Glutamatergic neuron (in vitro differentiated cells): ENCODE data around the gene RHOT2. TPM values are rescaled to one million over a fixed set of nuclear protein-coding genes. Genes with fewer than 3 reads are reported as not detected.
A peak's percentile ranks its signal among the peaks of the same experiment; 100 is the strongest.

Source experiments
- DNase-seq: peaks from one replicate; pipeline ENCODE4 v3.0.0; 2022
- H3K27ac Mint-ChIP-seq: one replicate; pipeline ENCODE4 v1.8.0; 2020; ENCODE audit warnings: mild to moderate bottlenecking, mixed read lengths, inconsistent platforms; ENCODE audit not compliant: unreplicated experiment
- H3K27me3 Mint-ChIP-seq: one replicate; pipeline ENCODE4 v1.8.0; 2020; ENCODE audit warnings: mild to moderate bottlenecking, moderate library complexity, mixed read lengths, inconsistent platforms; ENCODE audit not compliant: unreplicated experiment
- H3K36me3 Mint-ChIP-seq: one replicate; pipeline ENCODE4 v1.8.0; 2020; ENCODE audit warnings: mild to moderate bottlenecking, mixed read lengths, inconsistent platforms; ENCODE audit not compliant: unreplicated experiment
- H3K4me1 Mint-ChIP-seq: one replicate; pipeline ENCODE4 v1.8.0; 2020; ENCODE audit warnings: mild to moderate bottlenecking, low read depth, mixed read lengths, inconsistent platforms; ENCODE audit not compliant: unreplicated experiment
- H3K4me3 Mint-ChIP-seq: one replicate; pipeline ENCODE4 v1.8.0; 2020; ENCODE audit warnings: mild to moderate bottlenecking, mixed read lengths, inconsistent platforms; ENCODE audit not compliant: unreplicated experiment
- H3K9me3 Mint-ChIP-seq: one replicate; pipeline ENCODE4 v1.8.0; 2020; ENCODE audit warnings: mild to moderate bottlenecking, moderate library complexity, mixed read lengths, inconsistent platforms; ENCODE audit not compliant: unreplicated experiment
- CTCF ChIP-seq: fragments of 200-600 bp; sonication (generic); IDR thresholded peaks from one replicate; pipeline ENCODE4 v1.5.0; 2021; ENCODE audit not compliant: partially characterized antibody, unreplicated experiment
- total RNA-seq: library from RNA; stranded (reverse); fragmentation: NEBNext Ultra II Directional; extraction: Animal tissue kit (Norgen Biotek cat#: 25700); gene quantifications from one replicate; pipeline ENCODE4 v1.2.1, GENCODE V29; 2021; ENCODE audit not compliant: unreplicated experiment

Gene RHOT2
- total RNA-seq, 1 donor from 2014 or later: 208 TPM

- peaks cover 11% of the 10 kb centered on the region for H3K4me1 Mint-ChIP-seq
- no peak for TF ChIP-seq CTCF
- peaks cover 5% of the 10 kb centered on the region for H3K9me3 Mint-ChIP-seq
- no peak overlapping the region for H3K4me3 Mint-ChIP-seq
- no peak overlapping the region for H3K27ac Mint-ChIP-seq
- peaks cover 13% of the 10 kb centered on the region for H3K27me3 Mint-ChIP-seq
- H3K36me3 Mint-ChIP-seq: no peaks in the 10 kb centered on the region
- no peak for DNase-seq
These were observed 17.2 kb downstream of the RHOT2 start for GRCh38 chr16:684961-685696.

- H3K36me3 Mint-ChIP-seq: no peaks in the 10 kb centered on the region
- peaks cover 10% of the 10 kb centered on the region for H3K4me1 Mint-ChIP-seq
- peak; percentile 67 for DNase-seq
- H3K27me3 Mint-ChIP-seq: peaks cover 16% of the 10 kb centered on the region
- peaks cover 9% of the 10 kb centered on the region for H3K9me3 Mint-ChIP-seq
- H3K4me3 Mint-ChIP-seq: no peak overlapping the region
- no peak overlapping the region for H3K27ac Mint-ChIP-seq
- peak; percentile 59 for TF ChIP-seq CTCF
These were observed 18.0 kb downstream of the RHOT2 start for GRCh38 chr16:685967-686366.

- H3K4me1 Mint-ChIP-seq: peaks cover 6% of the 10 kb centered on the region
These were observed 18.7 kb downstream of the RHOT2 start for GRCh38 chr16:686459-687260.

GRCh38 chr16:687499-687898 is 19.6 kb downstream of the RHOT2 start:
- no peak for DNase-seq
- no peak for TF ChIP-seq CTCF
- no peak overlapping the region for H3K27ac Mint-ChIP-seq
- H3K4me1 Mint-ChIP-seq: peaks cover 3% of the 10 kb centered on the region
- peaks cover 12% of the 10 kb centered on the region for H3K9me3 Mint-ChIP-seq
- peaks cover 16% of the 10 kb centered on the region for H3K27me3 Mint-ChIP-seq
- H3K36me3 Mint-ChIP-seq: no peaks in the 10 kb centered on the region
- H3K4me3 Mint-ChIP-seq: no peak overlapping the region

More at GRCh38 chr16:686459-687260, 18.7 kb downstream of the RHOT2 start:
- Mint-ChIP-seq H3K36me3 (no peaks in the 10 kb centered on the region), H3K27me3 (peaks cover 18% of the 10 kb centered on the region), H3K27ac (no peak overlapping the region), H3K9me3 (peaks cover 12% of the 10 kb centered on the region), H3K4me3 (no peak overlapping the region)
- DNase-seq: no peak
- no peak for TF ChIP-seq CTCF
